ENCODE results near the gene OPN3. TPM values are rescaled to one million over a fixed set of nuclear protein-coding genes. Genes with fewer than 3 reads are reported as not detected.
A peak's percentile ranks its signal among the peaks of the same experiment; 100 is the strongest.

Gene OPN3
- total RNA-seq, 1 donor from 2014 or later: 25.6 TPM

DNA sequence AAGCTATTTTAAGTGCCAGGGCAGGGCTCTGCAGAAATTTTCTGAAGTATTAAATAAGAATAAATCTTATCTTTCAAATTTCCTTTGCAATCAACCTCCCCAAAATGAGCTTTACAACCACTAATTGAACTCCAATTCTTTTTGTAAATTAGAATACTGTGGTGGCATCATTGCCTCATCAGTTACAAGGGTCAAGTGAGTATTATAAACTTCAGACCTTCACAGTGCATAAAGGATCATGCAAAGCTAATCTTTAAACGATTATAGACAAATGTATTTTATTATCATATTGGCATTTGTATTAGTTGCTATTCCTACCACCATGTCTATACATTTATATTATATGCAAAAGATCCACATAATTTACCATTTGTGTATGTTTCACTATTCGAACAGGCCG, 7.2 kb downstream of the OPN3 start:
- H3K27me3 Mint-ChIP-seq: no peaks in the 10 kb centered on the region
- peaks cover 20% of the 10 kb centered on the region for H3K4me1 Mint-ChIP-seq (ENCODE audit: unreplicated experiment)
- H3K9me3 Mint-ChIP-seq: peaks cover 20% of the 10 kb centered on the region
- TF ChIP-seq, protein P1, sequence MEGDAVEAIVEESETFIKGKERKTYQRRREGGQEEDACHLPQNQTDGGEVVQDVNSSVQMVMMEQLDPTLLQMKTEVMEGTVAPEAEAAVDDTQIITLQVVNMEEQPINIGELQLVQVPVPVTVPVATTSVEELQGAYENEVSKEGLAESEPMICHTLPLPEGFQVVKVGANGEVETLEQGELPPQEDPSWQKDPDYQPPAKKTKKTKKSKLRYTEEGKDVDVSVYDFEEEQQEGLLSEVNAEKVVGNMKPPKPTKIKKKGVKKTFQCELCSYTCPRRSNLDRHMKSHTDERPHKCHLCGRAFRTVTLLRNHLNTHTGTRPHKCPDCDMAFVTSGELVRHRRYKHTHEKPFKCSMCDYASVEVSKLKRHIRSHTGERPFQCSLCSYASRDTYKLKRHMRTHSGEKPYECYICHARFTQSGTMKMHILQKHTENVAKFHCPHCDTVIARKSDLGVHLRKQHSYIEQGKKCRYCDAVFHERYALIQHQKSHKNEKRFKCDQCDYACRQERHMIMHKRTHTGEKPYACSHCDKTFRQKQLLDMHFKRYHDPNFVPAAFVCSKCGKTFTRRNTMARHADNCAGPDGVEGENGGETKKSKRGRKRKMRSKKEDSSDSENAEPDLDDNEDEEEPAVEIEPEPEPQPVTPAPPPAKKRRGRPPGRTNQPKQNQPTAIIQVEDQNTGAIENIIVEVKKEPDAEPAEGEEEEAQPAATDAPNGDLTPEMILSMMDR (conservative IDR thresholded peaks at IDR 0.05): no peak
- DNase-seq (ENCODE audit: extremely low spot score, unreplicated experiment): no peak
- H3K36me3 Mint-ChIP-seq: peaks cover 36% of the 10 kb centered on the region
- H3K27ac Mint-ChIP-seq: no peak overlapping the region
- H3K4me3 Mint-ChIP-seq: no peak overlapping the region

DNA sequence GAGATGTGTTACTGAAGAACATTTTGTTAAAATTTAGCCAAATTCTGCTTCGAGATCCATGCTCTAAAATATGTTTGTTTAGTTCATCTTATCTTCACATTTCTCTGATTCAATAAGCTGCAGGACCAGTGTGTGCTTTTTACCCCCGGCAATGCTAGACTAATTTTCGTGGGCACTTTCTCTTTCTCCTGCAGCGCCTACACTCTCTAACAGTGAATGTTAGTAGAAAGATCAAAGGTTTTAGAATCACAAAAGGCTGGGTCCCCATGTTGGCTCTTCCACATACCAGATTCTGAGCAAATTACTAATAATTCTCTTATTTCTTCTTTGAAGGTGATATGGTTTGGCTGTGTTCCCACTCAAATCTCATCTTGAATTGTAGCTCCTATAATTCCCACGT, 8.5 kb downstream of the OPN3 start:
- TF ChIP-seq, protein P1 (conservative IDR thresholded peaks at IDR 0.05): no peak
- Mint-ChIP-seq H3K4me1 (ENCODE audit: unreplicated experiment) (peaks cover 8% of the 10 kb centered on the region), H3K9me3 (peaks cover 11% of the 10 kb centered on the region), H3K27ac (peak overlapping the region; percentile 1), H3K27me3 (no peaks in the 10 kb centered on the region), H3K36me3 (peaks cover 23% of the 10 kb centered on the region), H3K4me3 (no peak overlapping the region)
- DNase-seq (ENCODE audit: extremely low spot score, unreplicated experiment): no peak

DNA sequence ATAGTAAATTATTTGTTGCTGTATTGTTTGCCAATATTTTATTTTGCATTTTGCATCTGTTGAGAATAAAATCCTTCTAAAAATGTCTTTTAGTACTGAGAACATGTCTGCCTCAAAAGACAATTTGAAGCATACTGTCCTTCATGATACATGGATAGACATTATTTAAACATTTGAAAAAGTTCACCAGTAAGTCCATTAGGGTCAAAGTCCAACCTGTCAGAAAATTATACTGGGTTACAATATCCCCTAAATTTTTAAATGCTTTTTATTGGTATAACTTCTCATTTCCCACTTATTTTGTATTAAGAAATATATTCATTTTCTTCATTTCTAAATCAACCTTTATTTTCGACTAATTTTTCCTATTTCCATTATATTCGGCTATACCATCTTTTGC, 9.3 kb downstream of the OPN3 start:
- Mint-ChIP-seq H3K9me3 (peaks cover 11% of the 10 kb centered on the region), H3K36me3 (peaks cover 23% of the 10 kb centered on the region), H3K27me3 (no peaks in the 10 kb centered on the region), H3K4me3 (no peak overlapping the region), H3K27ac (no peak overlapping the region), H3K4me1 (ENCODE audit: unreplicated experiment) (peaks cover 4% of the 10 kb centered on the region)
- DNase-seq (ENCODE audit: extremely low spot score, unreplicated experiment): no peak
- TF ChIP-seq, protein P1 (conservative IDR thresholded peaks at IDR 0.05): no peak

DNA sequence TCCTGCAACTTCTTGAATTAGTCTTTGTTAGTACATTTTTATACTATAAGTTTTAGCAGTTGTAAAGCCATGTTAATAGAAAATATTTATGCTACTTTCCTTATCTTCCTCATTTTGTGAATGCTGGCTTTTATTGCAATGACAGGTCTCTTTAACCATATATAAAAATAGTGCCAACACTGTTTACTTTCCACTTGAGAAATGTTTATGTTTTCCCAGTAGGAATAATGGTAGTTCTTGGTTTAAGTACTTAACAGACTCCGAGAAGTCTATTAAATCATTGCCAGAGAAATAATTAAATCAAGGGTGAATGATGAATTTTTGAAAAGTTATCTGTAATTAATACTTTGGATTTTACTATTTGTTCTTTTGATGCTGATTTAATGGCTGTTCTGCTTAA, 9.7 kb downstream of the OPN3 start:
- TF ChIP-seq, protein P1 (conservative IDR thresholded peaks at IDR 0.05): no peak

DNA sequence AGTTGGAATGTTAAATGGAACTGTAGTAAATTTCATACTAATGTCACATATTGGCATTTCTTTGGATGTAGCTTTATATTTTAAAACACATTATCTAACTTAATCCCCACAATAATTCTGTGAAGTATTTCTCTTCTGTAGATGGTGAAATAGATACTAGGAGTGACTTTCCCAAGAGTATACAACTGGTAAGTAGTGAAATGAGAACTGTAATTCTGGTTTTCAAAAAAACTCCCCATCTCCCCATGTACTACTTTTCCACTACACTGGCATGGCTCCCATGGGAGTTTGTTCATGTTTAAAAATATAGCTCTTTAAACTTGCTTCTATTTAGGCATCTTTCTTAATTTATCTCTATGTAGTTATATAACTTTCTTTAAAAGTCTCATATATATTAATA, 10.2 kb downstream of the OPN3 start:
- Mint-ChIP-seq H3K36me3 (peaks cover 16% of the 10 kb centered on the region), H3K27ac (no peak overlapping the region), H3K4me3 (no peak overlapping the region), H3K4me1 (ENCODE audit: unreplicated experiment) (peaks cover 4% of the 10 kb centered on the region), H3K27me3 (no peaks in the 10 kb centered on the region), H3K9me3 (peaks cover 8% of the 10 kb centered on the region)
- DNase-seq (ENCODE audit: extremely low spot score, unreplicated experiment): no peak
- TF ChIP-seq, protein P1 (conservative IDR thresholded peaks at IDR 0.05): no peak

More for the DNA sequence above, 9.7 kb downstream of the OPN3 start:
- DNase-seq (ENCODE audit: extremely low spot score, unreplicated experiment): no peak
- Mint-ChIP-seq H3K9me3 (peaks cover 11% of the 10 kb centered on the region), H3K27ac (no peak overlapping the region), H3K36me3 (peaks cover 21% of the 10 kb centered on the region), H3K4me3 (no peak overlapping the region), H3K4me1 (ENCODE audit: unreplicated experiment) (peaks cover 4% of the 10 kb centered on the region), H3K27me3 (no peaks in the 10 kb centered on the region)
